Stimulated activated CD4-positive, alpha-beta T cell treated with anti-CD3 and anti-CD28 coated beads, Interleukin-15, amount 100 ng/mL, for 48 hours (primary cell): ENCODE data around the gene TRMT112.
"Not testable (repeated sequence)": the region's sequence is repeated elsewhere in the genome, so short reads cannot be mapped to it uniquely, and the experiment has no call there.

Experiments
- DNase-seq, 2 donors: peaks; one replicate each; pipeline ENCODE4 v3.0.0-alpha.2; 2020; ENCODE audit warnings: low read depth in 2 of 2

The TRMT112 gene

GRCh38 chr11:64331569-64332371 lies 14.4 kb upstream of the TRMT112 start:
- peak; percentile 71 to 77 for DNase-seq

DNA sequence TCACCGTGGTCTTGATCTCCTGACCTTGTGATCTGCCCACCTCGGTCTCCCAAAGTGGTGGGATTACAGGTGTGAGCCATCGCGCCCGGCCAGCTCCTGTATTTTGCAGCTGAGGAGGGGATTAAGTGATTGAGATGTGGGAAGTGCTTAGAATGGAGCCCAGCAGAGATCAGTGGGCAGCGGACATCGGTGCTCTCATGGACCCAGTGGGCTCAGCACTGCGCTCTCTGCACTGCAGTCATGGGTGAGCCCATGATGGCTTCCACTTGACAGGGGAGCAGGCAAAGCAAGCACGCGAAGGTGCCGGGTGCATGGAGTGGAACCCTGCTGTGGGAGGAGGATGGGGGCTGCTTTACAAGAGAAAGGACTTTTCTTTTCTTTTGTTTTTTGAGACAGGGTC lies 13.5 kb upstream of the TRMT112 start:
- DNase-seq = no peak

DNA sequence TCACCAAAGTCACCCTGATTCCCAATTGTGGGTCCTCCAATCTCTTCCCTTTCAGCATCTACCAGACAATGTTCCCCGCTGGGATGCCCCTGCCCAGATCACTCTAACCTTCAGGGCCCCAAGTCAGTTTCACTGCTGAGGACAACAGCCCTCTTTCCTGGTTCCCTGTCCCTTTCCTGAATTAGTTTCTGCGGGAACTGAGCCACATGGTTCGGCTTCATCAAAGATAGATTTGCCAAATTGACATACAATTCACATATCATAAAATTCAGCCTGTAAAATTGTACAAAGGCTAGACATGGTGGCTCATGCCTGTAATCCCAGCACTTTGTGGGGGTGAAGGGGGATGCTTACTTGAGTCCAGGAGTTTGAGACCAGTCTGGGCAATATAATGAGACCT lies 10.6 kb upstream of the TRMT112 start:
- DNase-seq = no peak

DNA sequence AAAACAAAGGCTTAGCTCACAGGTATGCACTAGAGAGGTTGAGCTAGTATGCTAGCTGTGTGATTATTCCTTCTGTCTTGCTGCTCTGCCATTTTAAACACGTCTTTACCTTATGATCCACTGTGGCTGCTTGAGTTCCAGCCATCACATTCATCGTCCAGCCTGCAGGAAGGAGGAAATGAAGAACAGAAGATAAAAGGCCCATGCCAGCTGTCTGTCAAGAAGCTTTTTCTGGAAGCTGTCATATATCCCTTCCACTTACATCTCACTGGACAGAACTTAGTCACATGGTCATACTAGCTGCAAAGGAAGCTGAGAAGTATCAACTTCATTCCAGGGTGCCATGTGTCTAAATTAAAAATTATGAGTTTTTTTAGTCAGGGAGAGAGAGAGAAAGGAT lies 10.0 kb upstream of the TRMT112 start:
- DNase-seq = no peak

- no peak for DNase-seq
These were observed 7.5 kb upstream of the TRMT112 start for GRCh38 chr11:64324692-64325469.

- not testable (repeated sequence) for DNase-seq
These were observed 6.6 kb upstream of the TRMT112 start for GRCh38 chr11:64323984-64324383.

GRCh38 chr11:64323373-64323772 lies 6.0 kb upstream of the TRMT112 start:
- DNase-seq = no peak

DNA sequence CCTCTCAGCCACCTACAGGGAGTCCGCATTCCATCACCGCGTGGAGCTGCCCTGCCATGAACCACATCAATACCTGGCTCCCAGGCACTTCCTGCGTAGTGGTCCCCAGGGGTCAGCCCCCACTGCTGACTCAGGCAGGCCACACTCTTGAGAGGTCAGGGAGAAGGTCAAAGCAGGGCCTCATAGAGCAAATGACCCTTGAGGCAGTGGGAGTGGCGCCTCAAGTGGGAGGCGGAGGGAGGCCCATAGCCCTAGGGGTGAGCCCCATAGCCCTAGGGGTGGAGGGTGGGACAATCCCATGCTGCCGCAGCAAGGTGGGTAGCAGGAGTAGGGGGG lies 5.5 kb upstream of the TRMT112 start:
- DNase-seq = no peak

GRCh38 chr11:64321533-64321932 lies 4.2 kb upstream of the TRMT112 start:
- DNase-seq = no peak

DNA sequence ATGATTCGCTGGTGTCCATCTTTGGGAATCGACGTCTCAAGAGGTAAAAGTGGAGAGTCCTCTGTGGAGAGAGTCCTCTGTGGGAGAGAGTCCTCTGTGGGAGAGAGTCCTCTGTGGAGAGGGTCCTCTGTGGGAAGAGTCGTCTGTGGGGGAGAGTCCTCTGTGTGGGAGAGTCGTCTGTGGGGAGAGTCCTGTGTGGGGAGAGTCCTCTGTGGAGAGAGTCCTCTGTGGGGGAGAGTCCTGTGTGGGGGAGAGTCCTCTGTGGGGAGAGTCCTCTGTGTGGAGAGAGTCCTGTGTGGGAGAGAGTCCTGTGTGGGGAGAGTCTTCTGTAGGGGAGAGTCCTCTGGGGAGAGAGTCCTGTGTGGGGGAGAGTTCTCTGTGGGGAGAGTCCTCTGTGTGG lies 3.7 kb upstream of the TRMT112 start:
- no peak for DNase-seq

- no peak for DNase-seq
These were observed 3.2 kb upstream of the TRMT112 start for GRCh38 chr11:64320556-64320955.

DNA sequence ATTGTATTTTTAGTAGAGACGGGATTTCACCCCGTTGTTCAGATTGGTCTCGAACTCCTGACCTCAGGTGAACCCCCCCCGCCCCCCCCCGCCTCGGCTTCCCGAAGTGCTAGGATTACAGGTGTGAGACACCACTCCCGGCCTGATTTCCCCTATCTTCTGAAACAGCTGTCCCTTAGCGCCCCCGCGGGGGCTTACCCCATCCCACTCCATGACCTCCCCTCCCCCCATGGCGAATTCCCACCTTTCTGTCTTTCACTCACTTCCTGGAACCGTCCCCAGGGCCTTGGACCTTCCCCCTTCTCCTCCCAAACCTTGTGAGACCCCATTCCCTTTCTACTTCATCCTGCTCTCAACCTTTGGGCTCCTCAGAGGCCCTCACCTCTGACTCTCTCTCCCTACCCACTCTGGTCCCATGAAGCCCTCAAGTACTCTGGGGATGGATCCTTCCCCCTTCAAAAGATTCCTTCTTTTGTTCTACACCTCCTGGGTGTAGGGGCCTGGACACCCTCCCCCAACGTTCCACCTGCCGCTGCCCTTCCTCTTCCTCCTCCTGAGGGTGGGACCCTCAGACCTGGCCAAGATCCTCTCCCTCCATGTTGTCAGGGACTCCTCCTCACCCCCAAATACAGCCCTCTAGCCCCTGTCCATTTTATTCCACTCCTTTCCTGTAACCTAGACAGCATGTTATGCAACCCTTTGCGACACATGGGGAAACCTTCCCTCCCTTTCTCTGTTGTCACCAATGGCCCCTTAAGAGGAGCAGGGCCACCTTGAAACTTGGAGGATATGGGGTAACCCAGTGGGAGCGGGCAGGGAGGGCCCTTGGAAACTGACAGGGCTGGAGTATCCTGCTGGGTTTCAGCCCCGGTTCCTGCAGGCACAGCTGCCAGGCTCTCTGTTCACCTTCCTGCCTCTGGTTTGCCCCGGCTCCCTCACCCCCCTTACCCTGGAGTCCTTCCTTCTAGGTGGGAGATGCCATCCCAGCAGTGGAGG lies 1.7 kb upstream of the TRMT112 start:
- DNase-seq = no peak

DNA sequence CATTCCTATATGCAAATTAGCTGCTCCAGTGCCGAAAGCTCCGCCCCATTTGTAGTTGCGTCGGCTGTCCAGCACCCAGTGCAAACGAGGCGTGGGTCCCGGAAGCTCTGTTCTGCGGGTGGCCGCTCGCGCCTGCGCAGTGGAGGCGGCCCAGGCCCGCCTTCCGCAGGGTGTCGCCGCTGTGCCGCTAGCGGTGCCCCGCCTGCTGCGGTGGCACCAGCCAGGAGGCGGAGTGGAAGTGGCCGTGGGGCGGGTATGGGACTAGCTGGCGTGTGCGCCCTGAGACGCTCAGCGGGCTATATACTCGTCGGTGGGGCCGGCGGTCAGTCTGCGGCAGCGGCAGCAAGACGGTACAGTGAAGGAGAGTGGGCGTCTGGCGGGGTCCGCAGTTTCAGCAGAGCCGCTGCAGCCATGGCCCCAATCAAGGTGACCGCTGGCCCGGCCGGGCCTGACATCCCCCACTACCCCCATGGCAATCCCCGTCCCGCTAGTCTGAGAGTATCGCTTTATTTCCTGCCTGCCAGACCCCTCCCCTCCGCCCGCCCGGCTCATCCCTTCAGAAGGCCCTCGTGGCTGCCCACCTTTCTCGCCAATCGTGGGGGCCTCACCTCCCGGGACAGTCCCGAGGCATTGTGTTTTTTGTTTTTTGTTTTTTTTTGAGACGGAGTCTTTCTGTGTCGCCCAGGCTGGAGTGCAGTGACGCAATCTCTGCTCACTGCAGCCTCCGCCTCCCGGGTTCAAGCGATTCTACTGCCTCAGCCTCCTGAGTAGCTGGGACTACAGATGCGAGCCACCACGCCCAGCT lies 804 bp upstream of the TRMT112 start, which contains the start of gene PRDX5:
Gene PRDX5, plus strand, starts transcription at position 161 of the 805 bp plus-strand sequence. Its CDS starts 95 bp downstream, at position 256.
- DNase-seq = peak; percentile 91 to 93

- DNase-seq = no peak
These were observed 561 bp downstream of the TRMT112 start for GRCh38 chr11:64316672-64317324.

DNA sequence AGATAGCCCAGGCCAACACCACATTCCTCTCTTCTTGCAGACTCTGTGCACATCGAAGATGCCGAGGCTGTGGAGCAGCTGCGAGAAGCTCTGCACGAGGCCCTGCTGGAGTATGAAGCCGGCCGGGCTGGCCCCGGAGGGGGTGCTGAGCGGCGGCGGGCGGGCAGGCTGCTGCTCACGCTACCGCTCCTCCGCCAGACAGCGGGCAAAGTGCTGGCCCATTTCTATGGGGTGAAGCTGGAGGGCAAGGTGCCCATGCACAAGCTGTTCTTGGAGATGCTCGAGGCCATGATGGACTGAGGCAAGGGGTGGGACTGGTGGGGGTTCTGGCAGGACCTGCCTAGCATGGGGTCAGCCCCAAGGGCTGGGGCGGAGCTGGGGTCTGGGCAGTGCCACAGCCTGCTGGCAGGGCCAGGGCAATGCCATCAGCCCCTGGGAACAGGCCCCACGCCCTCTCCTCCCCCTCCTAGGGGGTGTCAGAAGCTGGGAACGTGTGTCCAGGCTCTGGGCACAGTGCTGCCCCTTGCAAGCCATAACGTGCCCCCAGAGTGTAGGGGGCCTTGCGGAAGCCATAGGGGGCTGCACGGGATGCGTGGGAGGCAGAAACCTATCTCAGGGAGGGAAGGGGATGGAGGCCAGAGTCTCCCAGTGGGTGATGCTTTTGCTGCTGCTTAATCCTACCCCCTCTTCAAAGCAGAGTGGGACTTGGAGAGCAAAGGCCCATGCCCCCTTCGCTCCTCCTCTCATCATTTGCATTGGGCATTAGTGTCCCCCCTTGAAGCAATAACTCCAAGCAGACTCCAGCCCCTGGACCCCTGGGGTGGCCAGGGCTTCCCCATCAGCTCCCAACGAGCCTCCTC lies 1.5 kb downstream of the TRMT112 start:
- not testable (repeated sequence) for DNase-seq

- no peak for DNase-seq
These were observed 2.4 kb downstream of the TRMT112 start for GRCh38 chr11:64314805-64315561.

- no peak for DNase-seq
These were observed 3.1 kb downstream of the TRMT112 start for GRCh38 chr11:64314146-64314804.

- no peak for DNase-seq
These were observed 3.7 kb downstream of the TRMT112 start for GRCh38 chr11:64313491-64314145.
